HG03460 (cell line): ENCODE measurements around the gene CCDC91.
"Not testable (repeated sequence)": the region's sequence is repeated elsewhere in the genome, so short reads cannot be mapped to it uniquely, and the experiment has no call there.

Experiments used
- ATAC-seq: cut with Tn5 transposase; IDR thresholded peaks from one replicate; pipeline ENCODE4 v1.9.1; 2021; ENCODE audit not compliant: unreplicated experiment

CCDC91 gene

DNA sequence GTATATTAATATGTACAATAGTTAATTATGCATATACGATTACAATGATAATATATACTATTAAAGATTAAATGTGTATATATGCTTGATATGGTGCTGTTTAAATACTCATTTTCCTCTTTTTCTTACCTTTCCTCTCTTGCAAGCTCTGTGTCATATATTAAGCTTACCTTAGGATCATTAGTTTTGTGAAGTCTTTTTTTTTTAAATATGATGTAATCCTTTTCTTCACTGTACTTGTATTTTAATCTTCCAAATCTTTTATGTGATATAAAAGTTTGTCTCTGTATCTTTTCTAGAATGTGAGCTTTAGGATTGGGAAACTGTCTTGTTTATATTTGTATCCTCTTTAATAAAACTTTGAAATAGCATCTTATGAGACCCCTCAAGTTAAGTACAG, 88.7 kb downstream of the CCDC91 start:
- no peak for ATAC-seq

DNA sequence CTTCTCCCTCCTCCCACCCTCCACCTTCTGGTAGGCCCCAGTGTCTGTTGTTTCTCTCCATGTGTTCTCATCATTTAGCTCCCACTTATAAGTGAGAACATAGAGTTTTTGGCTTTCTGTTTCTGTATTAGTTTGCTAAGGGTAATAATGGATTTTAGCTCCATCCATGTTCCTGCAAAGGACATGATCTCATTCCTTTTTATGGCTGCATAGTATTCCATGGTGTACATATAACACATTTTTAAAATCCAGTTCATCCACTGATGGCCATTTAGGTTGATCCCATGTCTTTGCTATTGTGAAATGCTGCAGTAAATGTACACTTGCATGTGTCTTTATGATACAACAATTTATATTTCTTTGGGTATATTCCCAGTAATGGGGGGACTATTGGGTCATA, 96.1 kb downstream of the CCDC91 start:
- ATAC-seq: no peak

DNA sequence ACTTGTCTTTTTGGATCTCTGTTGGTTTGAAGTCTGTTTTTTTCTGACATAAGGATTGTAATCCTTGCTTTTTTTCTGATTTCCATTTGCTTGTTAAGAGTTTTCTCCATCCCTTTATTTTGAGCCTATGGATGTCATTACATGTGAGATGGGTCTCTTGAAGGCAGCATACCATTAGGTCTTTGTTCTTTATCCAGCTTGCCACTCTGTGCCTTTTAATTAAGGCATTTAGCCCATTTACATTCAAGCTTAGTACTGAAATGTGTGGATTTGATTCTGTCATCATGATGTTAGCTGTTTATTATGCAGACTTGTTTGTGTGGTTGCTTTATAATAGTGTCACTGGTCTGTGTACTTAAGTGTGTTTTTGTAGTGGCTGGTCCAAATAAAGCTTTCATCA, 100.0 kb downstream of the CCDC91 start:
- ATAC-seq: no peak

DNA sequence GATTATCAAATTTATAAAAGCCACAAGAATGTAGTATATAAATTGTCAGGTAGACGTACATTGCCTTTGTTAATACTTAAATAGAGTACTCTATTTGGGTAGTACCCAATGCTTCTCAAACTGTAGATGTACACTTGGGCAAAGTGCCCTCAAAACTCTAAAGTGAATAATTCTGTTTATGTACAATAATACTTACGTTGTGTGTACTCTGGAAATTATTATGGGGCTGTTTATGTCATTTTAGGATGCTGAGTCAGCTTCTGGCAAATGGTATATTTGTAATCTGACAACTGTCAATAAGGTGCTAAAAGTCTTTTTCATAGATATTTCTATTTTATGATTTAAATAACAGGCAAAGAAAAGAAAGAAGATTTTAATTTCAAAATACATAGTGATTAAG, 102.4 kb downstream of the CCDC91 start:
- ATAC-seq: no peak

DNA sequence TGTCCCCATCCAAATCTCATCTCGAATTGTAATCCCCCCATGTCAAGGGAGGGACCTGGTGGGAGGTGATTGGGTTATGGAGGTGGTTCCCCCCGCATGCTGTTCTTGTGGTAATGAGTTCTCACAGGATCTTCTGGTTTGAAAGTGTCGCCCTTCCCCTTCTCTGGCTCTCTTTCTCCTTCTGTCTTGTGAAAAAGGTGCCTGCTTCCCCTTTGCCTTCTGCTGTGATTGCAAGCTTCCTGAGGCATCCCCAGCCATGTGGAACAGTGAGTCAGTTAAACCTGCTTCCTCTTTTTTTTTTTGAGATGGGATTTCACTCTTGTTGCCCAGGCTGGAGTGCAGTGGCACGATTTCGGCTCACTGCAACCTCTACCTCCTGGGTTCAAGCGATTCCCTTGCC, 104.0 kb downstream of the CCDC91 start:
- no peak for ATAC-seq

DNA sequence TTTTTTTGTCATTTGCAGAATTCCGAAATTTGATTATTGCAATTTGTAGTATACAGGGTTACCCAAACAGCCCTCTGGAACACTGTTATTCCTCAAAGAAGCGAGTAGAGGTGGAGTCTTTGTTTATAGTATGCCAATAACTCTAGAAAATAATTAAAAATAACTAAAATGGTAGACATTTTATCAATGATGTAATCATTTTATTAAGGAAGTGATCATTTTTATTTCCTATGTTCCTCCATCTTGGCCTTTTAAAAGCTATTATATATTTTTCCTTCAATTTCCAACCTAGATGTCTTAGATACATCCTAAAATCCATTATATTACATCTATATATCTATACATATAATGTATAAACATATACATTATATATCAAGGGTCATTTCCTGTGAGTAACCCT, 106.0 kb downstream of the CCDC91 start:
- ATAC-seq: no peak

DNA sequence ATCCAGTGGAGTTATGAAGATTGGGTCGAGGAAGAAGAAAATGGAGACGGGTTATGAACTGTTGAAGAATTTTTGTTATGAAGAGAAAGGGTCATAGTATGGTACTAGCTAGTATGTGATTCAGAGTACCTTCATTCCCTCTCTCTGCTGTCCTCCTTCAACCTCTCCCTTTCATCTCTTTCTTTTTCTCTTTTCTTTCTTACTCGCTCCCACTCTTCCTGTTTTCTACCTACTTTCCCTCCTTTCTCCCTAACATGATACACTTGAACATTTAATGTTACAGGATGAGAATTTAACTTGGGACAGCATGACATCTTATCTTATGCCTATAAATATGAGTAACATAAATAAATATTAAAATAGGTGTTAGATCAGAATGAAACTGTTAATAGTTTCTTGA, 112.9 kb downstream of the CCDC91 start:
- no peak for ATAC-seq

DNA sequence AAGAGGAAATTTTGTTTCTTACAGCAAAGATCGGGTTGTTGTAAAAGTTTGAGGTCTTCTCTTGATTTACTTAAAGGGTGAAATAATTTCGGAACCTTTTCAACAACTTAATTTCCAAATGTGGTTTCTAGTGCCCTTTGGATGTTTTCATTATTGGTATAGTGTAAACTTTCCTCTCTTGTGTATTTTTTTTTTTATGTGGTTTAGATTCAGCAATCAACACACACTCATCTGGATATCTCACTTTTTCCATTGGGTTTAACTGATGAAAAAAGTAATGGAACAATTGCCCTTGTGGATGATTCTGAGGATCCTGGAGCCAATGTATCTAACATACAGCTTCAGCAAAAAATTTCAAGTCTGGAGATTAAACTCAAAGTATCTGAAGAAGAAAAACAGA, 116.3 kb downstream of the CCDC91 start:
- ATAC-seq: no peak

DNA sequence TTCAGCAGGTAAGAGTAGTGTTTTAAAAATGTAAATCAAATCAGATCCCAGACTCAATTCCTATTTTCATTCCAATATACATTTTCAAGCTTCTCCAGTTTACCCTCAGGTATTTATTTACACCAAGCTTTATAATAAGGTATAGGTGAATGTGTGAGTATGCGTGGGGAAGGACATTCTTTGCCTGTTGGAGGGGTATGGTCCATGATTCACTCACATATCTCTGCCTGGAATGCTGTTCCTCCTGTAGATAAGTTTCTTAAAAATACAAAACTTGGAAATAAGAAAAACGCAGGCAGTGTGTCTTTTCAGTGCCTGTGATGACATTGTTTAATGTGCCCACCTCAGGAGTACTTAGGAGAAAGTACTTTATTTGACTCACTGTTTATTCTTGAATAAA, 118.6 kb downstream of the CCDC91 start:
- ATAC-seq: no peak

DNA sequence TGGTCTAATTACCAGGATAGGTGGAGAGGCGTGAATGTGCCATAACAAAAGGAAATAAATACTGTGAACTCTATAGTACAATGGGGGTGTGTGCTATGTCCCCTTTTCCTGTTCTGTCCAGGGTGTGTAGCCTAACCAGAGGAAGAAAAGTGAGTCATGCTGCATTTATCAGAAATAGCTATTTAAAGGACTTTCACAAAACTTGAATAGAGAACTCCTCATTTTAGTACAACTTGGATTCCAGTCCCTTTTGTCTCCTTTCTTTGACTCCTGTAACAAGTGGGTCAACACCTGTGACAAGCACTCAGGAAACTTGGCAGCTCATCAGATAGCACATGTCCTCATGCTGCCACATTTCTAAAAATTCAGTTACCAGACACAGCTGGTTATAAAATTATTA, 123.4 kb downstream of the CCDC91 start:
- no peak for ATAC-seq

DNA sequence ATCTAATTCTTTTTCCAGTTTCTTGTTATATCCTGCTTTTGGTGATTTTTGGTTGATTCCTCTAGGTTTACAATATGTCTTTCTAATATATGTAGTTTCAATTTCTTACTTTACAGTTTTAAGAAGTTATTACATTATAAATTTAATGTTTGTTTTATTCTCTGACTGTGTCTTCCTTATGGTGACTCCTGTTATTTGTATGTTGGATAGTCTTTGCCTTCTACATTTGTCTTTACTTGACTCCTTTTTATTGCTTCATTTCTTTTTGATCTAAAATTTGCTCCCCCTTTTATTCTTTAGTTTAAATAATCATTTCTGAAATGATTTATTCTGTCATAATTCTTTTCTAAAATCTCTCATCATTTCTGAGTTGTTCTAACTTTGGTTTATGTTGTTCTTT, 125.8 kb downstream of the CCDC91 start:
- no peak for ATAC-seq

DNA sequence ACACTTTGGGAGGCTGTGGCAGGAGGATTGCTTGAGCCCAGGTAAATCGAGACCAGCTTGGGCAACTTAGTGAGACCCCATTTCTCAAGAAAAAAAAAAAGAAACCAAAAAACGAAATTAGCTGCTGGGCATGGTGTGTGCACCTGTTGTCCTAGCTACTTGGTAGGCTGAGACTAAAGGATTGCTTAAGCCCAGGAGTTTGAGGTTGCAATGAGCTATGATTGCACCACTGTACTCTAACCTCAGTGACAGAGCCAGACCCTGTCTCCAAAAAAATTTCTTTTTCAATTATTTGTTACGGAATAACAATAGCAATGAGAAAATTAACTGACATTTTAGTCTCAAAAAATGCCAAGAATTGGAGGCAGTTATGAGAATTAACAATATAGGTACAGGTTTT, 128.0 kb downstream of the CCDC91 start:
- ATAC-seq: no peak

DNA sequence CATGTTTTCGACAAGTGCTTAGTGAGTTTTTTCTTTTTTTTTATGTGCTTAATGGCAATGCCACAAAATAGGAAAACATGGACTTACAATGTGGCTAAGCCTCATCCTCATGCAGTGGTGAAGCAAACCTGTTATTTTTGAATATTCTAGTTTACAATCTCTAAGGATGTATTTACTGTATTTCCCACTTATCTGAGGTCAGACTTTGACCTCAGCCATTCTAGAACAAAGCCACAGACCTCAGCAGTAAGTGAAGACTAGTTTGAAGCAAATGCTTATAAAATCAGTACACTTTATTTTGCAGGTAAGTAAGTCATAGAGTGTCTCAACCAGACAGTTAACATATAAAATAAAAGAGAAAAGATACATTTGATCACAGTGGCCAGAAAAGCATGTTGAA, 130.1 kb downstream of the CCDC91 start:
- no peak for ATAC-seq

DNA sequence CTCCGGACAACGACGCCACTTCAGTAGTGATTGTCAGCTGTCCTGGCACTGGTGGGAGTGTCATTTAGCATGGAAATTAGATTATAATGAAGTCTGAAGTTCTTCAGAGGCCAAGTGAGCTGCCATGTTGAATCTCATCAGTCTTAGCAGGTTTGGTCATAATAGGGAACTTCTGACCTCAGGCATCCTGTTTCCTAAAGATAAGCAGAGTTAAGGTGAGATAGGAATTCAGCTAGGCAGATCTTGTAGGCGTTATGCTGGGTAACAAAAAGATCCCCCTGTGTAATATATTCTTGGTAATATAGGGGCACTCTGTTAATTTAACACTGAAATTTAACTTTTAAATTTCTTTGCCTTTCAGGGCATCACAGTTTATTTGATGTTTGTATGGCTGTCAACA, 137.5 kb downstream of the CCDC91 start:
- ATAC-seq: no peak

DNA sequence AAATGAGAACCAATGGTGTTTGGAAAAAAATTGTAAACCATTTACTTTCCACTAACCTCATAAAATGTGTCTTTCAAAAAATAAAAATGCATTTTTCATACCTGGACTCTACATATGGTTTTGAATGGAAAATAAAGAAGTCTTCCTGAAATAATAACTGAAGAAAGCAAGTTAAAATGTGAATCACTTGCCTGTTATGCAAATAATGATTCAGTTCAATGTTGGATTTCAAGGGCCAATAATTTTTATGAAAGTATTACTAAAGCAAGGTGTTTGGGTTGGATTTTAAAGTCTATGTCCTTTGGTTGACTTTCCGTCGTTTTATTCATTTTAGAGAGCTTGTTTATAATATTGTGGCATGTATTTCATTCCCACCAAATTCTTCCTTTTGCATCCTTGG, 138.7 kb downstream of the CCDC91 start:
- no peak for ATAC-seq

DNA sequence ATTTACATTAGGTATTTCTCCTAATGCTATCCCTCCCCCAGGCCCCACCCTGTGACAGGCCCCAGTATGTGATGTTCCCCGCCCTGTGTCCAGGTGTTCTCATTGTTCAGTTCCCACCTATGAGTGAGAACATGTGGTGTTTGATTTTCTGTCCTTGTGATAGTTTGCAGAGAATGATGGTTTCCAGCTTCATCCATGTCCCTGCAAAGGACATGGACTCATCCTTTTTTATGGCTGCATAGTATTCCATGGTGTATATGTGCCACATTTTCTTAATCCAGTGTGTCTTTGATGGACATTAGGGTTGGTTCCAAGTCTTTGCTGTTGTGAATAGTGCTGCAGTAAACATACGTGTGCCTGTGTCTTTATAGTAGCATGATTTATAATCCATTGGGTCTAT, 139.5 kb downstream of the CCDC91 start:
- not testable (repeated sequence) for ATAC-seq

DNA sequence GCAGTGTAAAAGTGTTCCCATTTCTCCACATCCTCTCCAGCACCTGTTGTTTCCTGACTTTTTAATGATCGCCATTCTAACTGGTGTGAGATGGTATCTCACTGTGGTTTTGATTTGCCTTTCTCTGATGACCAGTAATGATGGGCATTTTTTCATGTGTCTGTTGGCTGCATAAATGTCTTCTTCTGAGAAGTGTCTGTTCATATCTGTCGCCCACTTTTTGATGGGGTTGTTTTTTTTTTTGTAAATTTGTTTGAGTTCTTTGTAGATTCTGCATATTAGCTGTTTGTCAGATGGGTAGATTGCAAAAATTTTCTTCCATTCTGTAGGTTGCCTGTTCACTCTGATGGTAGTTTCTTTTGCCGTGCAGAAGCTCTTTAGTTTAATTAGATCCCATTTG, 140.0 kb downstream of the CCDC91 start:
- ATAC-seq: not testable (repeated sequence)

DNA sequence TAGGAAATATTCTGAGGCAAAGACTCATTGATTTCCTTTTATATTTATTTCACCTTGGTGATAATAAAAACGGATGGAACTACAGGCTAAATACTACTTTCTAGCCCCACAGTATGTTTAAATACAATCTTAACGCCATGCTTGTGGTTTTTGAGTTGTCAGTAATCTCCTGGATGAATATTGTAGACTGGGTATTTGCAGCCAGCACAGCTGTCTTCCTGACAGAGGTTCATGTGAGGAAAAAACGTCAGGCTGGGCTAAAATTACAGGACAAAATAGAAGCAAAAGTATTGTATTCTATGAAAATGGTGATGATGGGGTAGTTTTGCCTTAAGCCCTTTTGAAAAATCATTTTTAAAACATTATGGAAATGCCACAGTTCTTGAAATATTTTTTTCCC, 140.9 kb downstream of the CCDC91 start:
- ATAC-seq: no peak

DNA sequence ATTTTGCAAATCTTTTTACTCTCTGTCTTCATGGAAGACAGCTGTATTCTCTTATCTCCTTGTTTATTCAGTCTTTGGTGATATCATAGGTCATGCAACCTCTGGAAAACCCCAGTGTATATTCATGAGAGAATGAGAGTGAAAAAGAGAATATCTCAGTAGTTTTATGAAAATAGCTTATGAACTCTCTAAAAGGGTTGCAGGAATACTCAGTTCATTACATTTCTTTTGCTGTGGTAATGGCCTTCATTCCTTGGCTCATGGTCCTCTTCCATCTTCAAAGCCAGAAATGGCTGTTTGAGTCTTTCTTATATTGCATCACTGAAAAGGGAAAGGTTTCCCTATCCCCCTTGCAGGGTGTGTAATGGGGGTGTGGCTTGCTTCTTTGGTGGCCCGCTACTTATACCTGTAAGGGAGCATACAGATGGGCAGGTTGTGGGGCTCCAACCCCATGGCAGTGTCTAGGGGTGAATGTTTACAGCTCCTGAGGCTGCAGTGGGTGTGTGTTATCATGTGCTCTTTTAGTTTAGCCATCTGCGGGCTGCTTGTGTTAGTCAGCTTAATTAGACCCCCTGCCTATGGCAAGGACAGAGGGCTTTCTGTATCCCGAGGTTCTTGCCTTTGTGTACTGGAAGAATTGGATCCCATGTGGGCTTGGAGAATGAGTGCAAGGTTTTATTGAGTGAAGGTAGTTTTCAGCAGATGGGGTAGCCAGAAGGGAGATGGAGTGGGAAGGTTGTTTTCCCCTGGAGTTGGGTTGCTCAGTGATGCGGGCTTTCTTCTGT, 150.2 kb downstream of the CCDC91 start:
- ATAC-seq: no peak

DNA sequence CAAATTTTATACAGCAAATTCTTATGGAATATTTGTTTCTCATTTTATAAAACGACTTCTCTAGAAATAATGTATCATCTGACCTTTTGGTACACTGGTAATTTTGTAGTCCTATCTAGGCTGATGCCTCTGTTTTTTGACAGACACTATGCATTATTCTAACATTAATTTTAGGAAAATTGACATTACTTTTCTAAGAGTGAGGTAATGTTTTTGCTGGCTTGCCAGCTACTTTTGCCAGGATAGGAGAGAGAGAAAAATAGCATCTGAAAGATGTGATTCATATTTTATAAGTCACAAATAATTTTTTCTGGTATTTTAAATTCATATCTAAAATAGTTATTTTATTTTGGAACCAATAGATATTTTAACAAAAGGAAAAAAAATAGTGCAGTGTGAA, 153.5 kb downstream of the CCDC91 start:
- no peak for ATAC-seq

DNA sequence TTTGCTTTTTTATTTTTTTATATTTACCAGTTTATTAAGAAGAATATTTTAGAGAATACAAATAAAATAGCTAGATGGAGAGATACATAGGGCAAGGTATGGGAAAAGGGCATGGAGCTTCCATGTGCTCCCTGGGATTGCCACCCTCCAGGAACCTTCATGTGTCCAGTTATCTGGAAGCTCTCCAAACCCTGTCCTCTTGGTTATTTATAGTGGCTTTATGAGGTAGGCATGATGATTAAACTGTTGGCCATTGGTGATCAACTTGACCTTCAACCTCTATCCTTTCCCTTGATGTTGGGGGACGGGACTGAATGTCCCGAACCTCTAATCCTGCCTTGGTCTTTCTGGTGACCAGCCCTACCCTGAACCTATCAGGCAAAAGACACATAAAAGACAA, 156.3 kb downstream of the CCDC91 start:
- ATAC-seq: no peak

DNA sequence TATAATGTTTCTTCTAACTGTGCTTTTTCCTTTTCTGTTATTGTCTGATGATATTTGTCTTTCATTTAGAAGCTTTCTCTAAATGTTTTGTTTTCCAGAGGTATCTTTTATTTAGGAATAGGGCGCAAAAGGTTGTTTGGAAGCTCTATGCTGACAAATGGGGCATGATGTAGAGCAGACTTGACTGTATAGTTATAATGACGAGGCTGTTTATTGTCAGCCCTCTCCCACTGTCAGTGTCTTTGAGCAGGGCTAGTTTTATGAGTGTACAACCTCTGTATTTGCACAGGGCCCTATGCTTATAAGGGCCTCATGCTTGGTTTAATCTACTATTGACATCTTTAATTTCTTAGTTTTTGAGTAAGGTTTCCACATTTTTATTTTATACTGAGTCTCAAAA, 158.9 kb downstream of the CCDC91 start:
- ATAC-seq: no peak

DNA sequence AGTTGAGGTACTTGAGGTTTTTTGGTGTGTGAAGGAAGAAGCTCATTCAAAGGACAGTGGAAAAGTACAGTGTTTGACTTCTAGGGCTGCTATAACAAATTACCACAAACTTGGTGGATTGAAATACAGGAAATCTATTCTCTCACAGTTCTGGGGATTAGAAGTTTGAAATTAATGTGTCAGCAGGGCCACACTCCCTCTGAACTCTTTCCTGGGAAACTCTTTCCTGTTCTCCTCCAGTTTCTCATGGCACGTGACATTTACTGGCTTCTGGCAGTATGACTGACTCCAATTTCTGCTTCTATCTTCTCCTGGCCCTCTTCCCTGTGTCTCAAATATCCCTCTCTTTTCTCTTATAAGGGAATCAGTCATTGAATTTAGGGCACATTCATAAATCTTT, 160.2 kb downstream of the CCDC91 start:
- no peak for ATAC-seq
